Breast epithelium (tissue), 3 donors: Measurements from ENCODE around the gene MITF.

Source experiments
- CTCF ChIP-seq, 3 donors: fragments of 450-650 bp; IDR thresholded peaks; one replicate each; pipeline ENCODE4 v1.5.1; 2016 to 2017; ENCODE audit warnings: antibody characterized with exemption in 3 of 3, mild to moderate bottlenecking in 3 of 3, moderate library complexity in 3 of 3
- POLR2A ChIP-seq: fragments of 450-650 bp; IDR thresholded peaks from one replicate; pipeline ENCODE4 v1.6.1; 2016; ENCODE audit warnings: antibody characterized with exemption, mild to moderate bottlenecking, moderate library complexity
- POLR2AphosphoS5 ChIP-seq, 3 donors: sonication (generic); formaldehyde crosslinking; IDR thresholded peaks; one replicate each; pipeline ENCODE4 v1.6.1; 2017; ENCODE audit warnings: antibody characterized with exemption in 3 of 3

- no peak for TF ChIP-seq POLR2A
- TF ChIP-seq CTCF (IDR thresholded peaks at IDR 0.05), result no peak
- no peak for TF ChIP-seq POLR2AphosphoS5 (IDR thresholded peaks at IDR 0.05)
Measured at GRCh38 chr3:69777582-69777967, 38.3 kb downstream of the MITF start.
